Calu3 (cell line): ENCODE results near the gene SLC24A2. TPM values are rescaled to one million over a fixed set of nuclear protein-coding genes. Genes with fewer than 3 reads are reported as not detected.

Source experiments
- BruUV-seq: library from RNA; stranded (reverse); fragments of 400-500 nt; replicated peaks from 2 replicates; lab custom pipeline; 2021; lab: Mats Ljungman, UMichigan
- CTCF ChIA-PET: fragments of 300-600 bp; sonication (Branson Sonifier 250); formaldehyde crosslinking; loops from one replicate; lab custom pipeline; 2022; ENCODE audit warnings: antibody characterized with exemption; lab: Charles Lee
- DNase-seq: peaks from one replicate; pipeline ENCODE4 v3.0.0; 2022
- H3K27ac Mint-ChIP-seq: one replicate; pipeline ENCODE4 v1.8.0; 2022; ENCODE audit warnings: mixed read lengths; ENCODE audit not compliant: unreplicated experiment
- H3K27me3 Mint-ChIP-seq: one replicate; pipeline ENCODE4 v1.8.0; 2022; ENCODE audit warnings: mixed read lengths; ENCODE audit not compliant: unreplicated experiment
- H3K36me3 Mint-ChIP-seq: one replicate; pipeline ENCODE4 v1.8.0; 2022; ENCODE audit warnings: mild to moderate bottlenecking, moderate library complexity, mixed read lengths; ENCODE audit not compliant: insufficient read depth, unreplicated experiment
- H3K4me1 Mint-ChIP-seq: one replicate; pipeline ENCODE4 v1.8.0; 2022; ENCODE audit warnings: mild to moderate bottlenecking, low read depth, mixed read lengths; ENCODE audit not compliant: unreplicated experiment
- H3K4me3 Mint-ChIP-seq: one replicate; pipeline ENCODE4 v1.8.0; 2022; ENCODE audit warnings: mild to moderate bottlenecking, low read depth, moderate library complexity, mixed read lengths; ENCODE audit not compliant: unreplicated experiment
- H3K9me3 Mint-ChIP-seq: one replicate; pipeline ENCODE4 v1.8.0; 2022; ENCODE audit warnings: low read depth, mixed read lengths; ENCODE audit not compliant: unreplicated experiment
- CTCF ChIP-seq: fragments of 200-600 bp; IDR thresholded peaks from one replicate; pipeline ENCODE4 v1.8.0; 2022; ENCODE audit warnings: antibody characterized with exemption; ENCODE audit not compliant: unreplicated experiment
- intact Hi-C: fragments of 100-400 bp; cut with micrococcal nuclease; formaldehyde crosslinking; loops from one replicate; pipeline ENCODE4 v1.10.0; 2022; ENCODE audit not compliant: unreplicated experiment
- total RNA-seq: library from RNA; stranded (reverse); gene quantifications from 2 replicates; pipeline ENCODE4 v1.2.3, GENCODE V29; 2022

SLC24A2 gene
- total RNA-seq, 1 experiment from 2014 or later: not detected

GRCh38 chr9:19800884-19801283 is 12.0 kb upstream of the SLC24A2 start:
- CTCF ChIA-PET: no interaction called here
- intact Hi-C loops: no loop called here
- Mint-ChIP-seq H3K27ac (no peak overlapping the region), H3K4me3 (no peak overlapping the region), H3K9me3 (no peaks in the 10 kb centered on the region), H3K27me3 (peaks cover 50% of the 10 kb centered on the region), H3K4me1 (no peaks in the 10 kb centered on the region), H3K36me3 (no peaks in the 10 kb centered on the region)
- DNase-seq: no peak
- TF ChIP-seq CTCF: no peak
- no TSS peak for BruUV-seq

GRCh38 chr9:19799784-19800183 is 10.9 kb upstream of the SLC24A2 start:
- Mint-ChIP-seq H3K27me3 (peaks cover 54% of the 10 kb centered on the region), H3K9me3 (no peaks in the 10 kb centered on the region), H3K36me3 (no peaks in the 10 kb centered on the region), H3K27ac (no peak overlapping the region), H3K4me1 (no peaks in the 10 kb centered on the region), H3K4me3 (no peak overlapping the region)
- CTCF ChIA-PET: no interaction called here
- no peak for TF ChIP-seq CTCF
- BruUV-seq: no TSS peak
- intact Hi-C loops: no loop called here
- DNase-seq: no peak

GRCh38 chr9:19788152-19788551 is 685 bp downstream of the SLC24A2 start:
- no peak overlapping the region for H3K27ac Mint-ChIP-seq
- no peaks in the 10 kb centered on the region for H3K4me1 Mint-ChIP-seq
- H3K9me3 Mint-ChIP-seq: no peaks in the 10 kb centered on the region
- CTCF ChIA-PET: no interaction called here
- intact Hi-C loops: no loop called here
- no peak overlapping the region for H3K4me3 Mint-ChIP-seq
- TF ChIP-seq CTCF: no peak
- H3K36me3 Mint-ChIP-seq: no peaks in the 10 kb centered on the region
- no TSS peak for BruUV-seq
- no peaks in the 10 kb centered on the region for H3K27me3 Mint-ChIP-seq
- no peak for DNase-seq

GRCh38 chr9:19787672-19788071 is 1.2 kb downstream of the SLC24A2 start:
- CTCF ChIA-PET: no interaction called here
- intact Hi-C loops: no loop called here
- no peak for DNase-seq
- Mint-ChIP-seq H3K27me3 (no peaks in the 10 kb centered on the region), H3K9me3 (no peaks in the 10 kb centered on the region), H3K36me3 (no peaks in the 10 kb centered on the region), H3K27ac (no peak overlapping the region), H3K4me1 (no peaks in the 10 kb centered on the region), H3K4me3 (no peak overlapping the region)
- TF ChIP-seq CTCF: no peak
- no TSS peak for BruUV-seq
